Astrocyte (in vitro differentiated cells and primary cell): Measurements from ENCODE around the gene UNC93B1. TPM values are rescaled to one million over a fixed set of nuclear protein-coding genes. Genes with fewer than 3 reads are reported as not detected.

Experiments
- DNase-seq: peaks from one replicate; pipeline ENCODE4 v3.0.0-alpha.2; 2010; ENCODE audit warnings: low read depth
- FAIRE-seq: peaks from 2 replicates; lab custom pipeline; 2011; peaks lifted over from hg19 to GRCh38; lab: Jason Lieb, UNC
- H2AFZ ChIP-seq: 2 replicates; pipeline ENCODE4 v1.6.0; 2012; ENCODE audit warnings: low read depth, low read length, inconsistent platforms
- H3K27ac ChIP-seq: 2 replicates; pipeline ENCODE4 v1.5.1; 2011; ENCODE audit warnings: low read depth, low read length, inconsistent platforms
- H3K27me3 ChIP-seq: 2 replicates; pipeline ENCODE4 v1.6.0; 2011; ENCODE audit warnings: low read length, inconsistent platforms; ENCODE audit not compliant: insufficient read depth
- H3K36me3 ChIP-seq: 2 replicates; pipeline ENCODE4 v1.5.1; 2011; ENCODE audit warnings: low read length, inconsistent platforms; ENCODE audit not compliant: insufficient read depth
- H3K4me1 ChIP-seq: 2 replicates; pipeline ENCODE4 v1.5.1; 2011; ENCODE audit warnings: low read length, inconsistent platforms; ENCODE audit not compliant: insufficient read depth
- H3K4me2 ChIP-seq: 2 replicates; pipeline ENCODE4 v1.6.0; 2012; ENCODE audit warnings: low read length, inconsistent platforms
- H3K4me3 ChIP-seq: 2 replicates; pipeline ENCODE4 v1.5.1; 2011; ENCODE audit warnings: low read depth, mild to moderate bottlenecking, low read length, inconsistent platforms; ENCODE audit not compliant: insufficient read depth
- H3K79me2 ChIP-seq: 2 replicates; pipeline ENCODE4 v1.6.0; 2012; ENCODE audit warnings: mild to moderate bottlenecking, low read length, inconsistent platforms; ENCODE audit not compliant: insufficient read depth
- H3K9ac ChIP-seq: 2 replicates; pipeline ENCODE4 v1.6.0; 2012; ENCODE audit warnings: mild to moderate bottlenecking, low read length, inconsistent platforms
- H3K9me3 ChIP-seq: 2 replicates; pipeline ENCODE4 v1.5.1; 2012; ENCODE audit warnings: low read depth, mild to moderate bottlenecking, low read length, inconsistent platforms; ENCODE audit not compliant: insufficient read depth
- H4K20me1 ChIP-seq: 2 replicates; pipeline ENCODE4 v1.6.0; 2012; ENCODE audit warnings: low read length, inconsistent platforms; ENCODE audit not compliant: insufficient read depth
- H3K27ac Mint-ChIP-seq: one replicate; pipeline ENCODE4 v1.8.0; 2021; ENCODE audit warnings: mild to moderate bottlenecking, mixed read lengths; ENCODE audit not compliant: unreplicated experiment
- H3K27me3 Mint-ChIP-seq: one replicate; pipeline ENCODE4 v1.8.0; 2021; ENCODE audit warnings: low read depth, mixed read lengths; ENCODE audit not compliant: unreplicated experiment
- H3K36me3 Mint-ChIP-seq: one replicate; pipeline ENCODE4 v1.8.0; 2021; ENCODE audit warnings: low read depth, mixed read lengths; ENCODE audit not compliant: unreplicated experiment
- H3K4me1 Mint-ChIP-seq: one replicate; pipeline ENCODE4 v1.8.0; 2021; ENCODE audit warnings: low read depth, mixed read lengths; ENCODE audit not compliant: unreplicated experiment
- H3K4me3 Mint-ChIP-seq: one replicate; pipeline ENCODE4 v1.8.0; 2021; ENCODE audit warnings: mild to moderate bottlenecking, moderate library complexity, mixed read lengths; ENCODE audit not compliant: unreplicated experiment
- H3K9me3 Mint-ChIP-seq: one replicate; pipeline ENCODE4 v1.8.0; 2021; ENCODE audit warnings: mild to moderate bottlenecking, mixed read lengths; ENCODE audit not compliant: unreplicated experiment
- EZH2 ChIP-seq: IDR thresholded peaks from 2 replicates; pipeline ENCODE4 v1.6.1; 2012; ENCODE audit warnings: mild to moderate bottlenecking, low read length, inconsistent platforms; ENCODE audit not compliant: insufficient read depth
- total RNA-seq: library from RNA; stranded (reverse); gene quantifications from 2 replicates; pipeline ENCODE4 v1.2.1, GENCODE V29; 2021
- TF ChIP-seq, protein P1 (sequence below): IDR thresholded peaks from 2 replicates; pipeline ENCODE4 v1.5.1; 2011; ENCODE audit warnings: low read depth, mild to moderate bottlenecking, inconsistent platforms, low read length, moderate library complexity; ENCODE audit not compliant: insufficient read depth

Gene UNC93B1
- total RNA-seq, 1 donor from 2014 or later: 37.3 TPM

DNA sequence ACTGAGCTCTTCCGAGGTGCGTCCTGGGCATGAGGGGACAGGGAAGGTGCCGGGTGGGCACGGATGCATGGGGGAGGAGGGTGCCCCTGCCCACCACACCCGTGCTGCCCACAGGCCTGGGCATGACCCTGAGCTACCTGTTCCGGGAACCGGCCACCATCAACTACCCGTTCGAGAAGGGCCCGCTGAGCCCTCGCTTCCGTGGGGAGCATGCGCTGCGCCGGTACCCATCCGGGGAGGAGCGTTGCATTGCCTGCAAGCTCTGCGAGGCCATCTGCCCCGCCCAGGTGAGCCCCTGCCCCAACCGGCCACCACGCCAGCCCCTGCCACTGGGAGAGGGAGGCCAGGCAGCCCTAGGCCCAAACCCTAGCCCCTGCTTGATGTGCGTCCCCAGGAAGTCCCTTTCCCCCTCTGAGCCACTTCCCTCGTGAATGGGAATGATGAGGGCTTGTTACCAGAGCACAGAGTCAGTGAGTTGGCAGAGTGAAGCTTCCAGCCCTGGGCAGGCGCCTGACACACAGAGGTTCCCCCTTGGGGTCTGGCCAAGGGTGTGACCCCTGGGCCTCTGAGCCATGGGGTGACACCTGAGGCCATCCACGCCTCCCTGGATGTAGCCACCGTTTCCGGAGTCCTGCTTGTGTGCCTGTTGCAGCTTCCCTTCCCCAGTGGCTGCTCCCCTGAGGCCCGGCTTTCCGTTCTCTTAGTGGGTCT, 29.3 kb upstream of the UNC93B1 start:
- Histone ChIP-seq H3K9ac (no peak overlapping the region), H3K79me2 (peaks cover 40% of the 10 kb centered on the region), H3K36me3 (no peaks in the 10 kb centered on the region), H3K27me3 (no peaks in the 10 kb centered on the region), H3K4me2 (peak overlapping the region; percentile 15), H3K4me1 (peaks cover 38% of the 10 kb centered on the region), H3K27ac (peak overlapping the region; percentile 5), H3K4me3 (no peak overlapping the region), H2AFZ (no peak overlapping the region), H3K9me3 (no peaks in the 10 kb centered on the region), H4K20me1 (no peaks in the 10 kb centered on the region)
- Mint-ChIP-seq H3K4me1 (peaks cover 27% of the 10 kb centered on the region), H3K36me3 (peaks cover 4% of the 10 kb centered on the region), H3K4me3 (no peak overlapping the region), H3K27me3 (no peaks in the 10 kb centered on the region), H3K27ac (no peak overlapping the region), H3K9me3 (no peaks in the 10 kb centered on the region)
- TF ChIP-seq, protein P1, sequence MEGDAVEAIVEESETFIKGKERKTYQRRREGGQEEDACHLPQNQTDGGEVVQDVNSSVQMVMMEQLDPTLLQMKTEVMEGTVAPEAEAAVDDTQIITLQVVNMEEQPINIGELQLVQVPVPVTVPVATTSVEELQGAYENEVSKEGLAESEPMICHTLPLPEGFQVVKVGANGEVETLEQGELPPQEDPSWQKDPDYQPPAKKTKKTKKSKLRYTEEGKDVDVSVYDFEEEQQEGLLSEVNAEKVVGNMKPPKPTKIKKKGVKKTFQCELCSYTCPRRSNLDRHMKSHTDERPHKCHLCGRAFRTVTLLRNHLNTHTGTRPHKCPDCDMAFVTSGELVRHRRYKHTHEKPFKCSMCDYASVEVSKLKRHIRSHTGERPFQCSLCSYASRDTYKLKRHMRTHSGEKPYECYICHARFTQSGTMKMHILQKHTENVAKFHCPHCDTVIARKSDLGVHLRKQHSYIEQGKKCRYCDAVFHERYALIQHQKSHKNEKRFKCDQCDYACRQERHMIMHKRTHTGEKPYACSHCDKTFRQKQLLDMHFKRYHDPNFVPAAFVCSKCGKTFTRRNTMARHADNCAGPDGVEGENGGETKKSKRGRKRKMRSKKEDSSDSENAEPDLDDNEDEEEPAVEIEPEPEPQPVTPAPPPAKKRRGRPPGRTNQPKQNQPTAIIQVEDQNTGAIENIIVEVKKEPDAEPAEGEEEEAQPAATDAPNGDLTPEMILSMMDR: no peak
- no peak for TF ChIP-seq EZH2
- no peak for DNase-seq
- no peak for FAIRE-seq

DNA sequence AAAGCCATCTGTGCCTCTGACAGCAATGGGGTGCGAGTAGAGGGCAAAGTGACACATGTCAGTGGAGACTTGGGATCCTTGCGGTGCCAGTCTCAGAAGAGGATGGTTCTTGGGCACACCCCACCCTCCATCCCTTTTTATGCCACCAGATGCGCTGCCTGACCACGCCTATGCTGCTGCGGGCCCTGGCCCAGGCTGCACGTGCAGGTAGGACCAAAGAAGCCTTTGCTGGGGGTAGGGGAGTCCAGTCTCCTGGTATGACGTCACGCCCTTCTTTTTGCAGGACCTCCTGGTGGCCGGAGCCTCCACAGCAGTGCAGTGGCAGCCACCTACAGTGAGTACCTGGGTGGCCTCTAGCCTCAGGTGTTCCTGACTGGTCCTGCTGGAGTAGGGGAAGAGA, 28.1 kb upstream of the UNC93B1 start:
- TF ChIP-seq, protein P1: no peak
- TF ChIP-seq EZH2: no peak
- H3K9me3 Mint-ChIP-seq: no peaks in the 10 kb centered on the region
- no peaks in the 10 kb centered on the region for H3K9me3 ChIP-seq
- H3K9ac ChIP-seq: peak overlapping the region; percentile 99
- peak overlapping the region; percentile 100 for H3K4me2 ChIP-seq
- H3K4me3 ChIP-seq: no peak overlapping the region
- H3K4me1 ChIP-seq: peaks cover 48% of the 10 kb centered on the region
- peaks cover 31% of the 10 kb centered on the region for H3K4me1 Mint-ChIP-seq
- H3K4me3 Mint-ChIP-seq: peak overlapping the region; percentile 92
- no peak overlapping the region for H3K27ac ChIP-seq
- peaks cover 4% of the 10 kb centered on the region for H3K36me3 Mint-ChIP-seq
- H3K36me3 ChIP-seq: no peaks in the 10 kb centered on the region
- no peak for FAIRE-seq
- DNase-seq: no peak
- peaks cover 43% of the 10 kb centered on the region for H3K79me2 ChIP-seq
- peak overlapping the region; percentile 98 for H3K27ac Mint-ChIP-seq
- H3K27me3 ChIP-seq: no peaks in the 10 kb centered on the region
- H2AFZ ChIP-seq: no peak overlapping the region
- no peaks in the 10 kb centered on the region for H4K20me1 ChIP-seq
- no peaks in the 10 kb centered on the region for H3K27me3 Mint-ChIP-seq

DNA sequence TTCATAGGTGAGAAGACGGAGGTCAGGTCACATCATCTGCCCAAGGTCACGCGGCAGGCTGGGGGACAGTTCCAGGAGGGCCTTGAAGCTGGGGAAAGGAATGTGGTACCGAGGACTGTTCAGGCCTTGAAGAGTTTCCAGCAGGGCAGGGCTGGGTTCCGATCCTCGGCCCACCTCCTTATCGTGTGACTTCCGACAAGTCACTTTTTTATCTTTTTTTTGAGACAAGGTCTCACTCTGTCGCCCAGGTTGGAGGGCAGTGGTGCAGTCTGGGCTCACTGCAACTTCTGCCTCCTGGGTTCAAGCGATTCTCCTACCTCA, 27.2 kb upstream of the UNC93B1 start:
- peak overlapping the region; percentile 99 for H3K9ac ChIP-seq
- Mint-ChIP-seq H3K4me1 (peaks cover 35% of the 10 kb centered on the region), H3K9me3 (no peaks in the 10 kb centered on the region), H3K27ac (peak overlapping the region; percentile 98), H3K36me3 (peaks cover 6% of the 10 kb centered on the region), H3K27me3 (no peaks in the 10 kb centered on the region), H3K4me3 (peak overlapping the region; percentile 92)
- FAIRE-seq (no peak), DNase-seq (no peak)
- no peaks in the 10 kb centered on the region for H3K27me3 ChIP-seq
- H3K36me3 ChIP-seq: no peaks in the 10 kb centered on the region
- peak overlapping the region; percentile 96 for H3K4me3 ChIP-seq
- peaks cover 43% of the 10 kb centered on the region for H3K79me2 ChIP-seq
- no peaks in the 10 kb centered on the region for H4K20me1 ChIP-seq
- peak overlapping the region; percentile 100 for H3K4me2 ChIP-seq
- peaks cover 51% of the 10 kb centered on the region for H3K4me1 ChIP-seq
- H2AFZ ChIP-seq: peak overlapping the region; percentile 97
- peak overlapping the region; percentile 92 for H3K27ac ChIP-seq
- no peaks in the 10 kb centered on the region for H3K9me3 ChIP-seq
- TF ChIP-seq EZH2: no peak
- TF ChIP-seq, protein P1: no peak
